KMS-11 (cell line): Measurements from ENCODE around the gene PCCB.
"Not testable (repeated sequence)": the region's sequence is repeated elsewhere in the genome, so short reads cannot be mapped to it uniquely, and the experiment has no call there.

Experiments used
- H2AFZ ChIP-seq: fragments of 200-600 bp; sonication (generic); 2 replicates; pipeline ENCODE4 v1.6.1; 2016; ENCODE audit warnings: antibody characterized with exemption, mixed run types, low read depth
- H3K27ac ChIP-seq: fragments of 200-600 bp; sonication (generic); 2 replicates; pipeline ENCODE4 v1.6.1; 2016; ENCODE audit warnings: mild to moderate bottlenecking, mixed run types
- H3K27me3 ChIP-seq: fragments of 200-600 bp; sonication (generic); 2 replicates; pipeline ENCODE4 v1.6.1; 2017; ENCODE audit warnings: mild to moderate bottlenecking, low read depth, mixed run types, moderate library complexity; ENCODE audit not compliant: insufficient read depth
- H3K36me3 ChIP-seq: fragments of 200-600 bp; sonication (generic); 2 replicates; pipeline ENCODE4 v1.6.1; 2017; ENCODE audit warnings: mild to moderate bottlenecking, mixed run types; ENCODE audit not compliant: insufficient read depth
- H3K4me1 ChIP-seq: fragments of 200-600 bp; sonication (generic); 2 replicates; pipeline ENCODE4 v1.6.1; 2016; ENCODE audit warnings: mild to moderate bottlenecking, low read depth, mixed run types; ENCODE audit not compliant: poor library complexity, severe bottlenecking
- H3K4me2 ChIP-seq: fragments of 200-600 bp; sonication (generic); 2 replicates; pipeline ENCODE4 v1.7.0; 2016; ENCODE audit warnings: mild to moderate bottlenecking, mixed run types
- H3K4me3 ChIP-seq: fragments of 200-600 bp; sonication (generic); IDR thresholded peaks from 2 replicates; pipeline ENCODE4 v1.6.1; 2017; ENCODE audit warnings: low read depth, low read length, mixed read lengths; ENCODE audit not compliant: insufficient read depth
- H3K79me2 ChIP-seq: fragments of 200-600 bp; sonication (generic); 2 replicates; pipeline ENCODE4 v1.6.1; 2016; ENCODE audit warnings: low read depth, mixed run types; ENCODE audit not compliant: insufficient read depth
- H3K9ac ChIP-seq: fragments of 200-600 bp; sonication (generic); 2 replicates; pipeline ENCODE4 v1.6.1; 2016; ENCODE audit warnings: mild to moderate bottlenecking, mixed run types
- H4K20me1 ChIP-seq: fragments of 200-600 bp; sonication (generic); 2 replicates; pipeline ENCODE4 v1.6.1; 2016; ENCODE audit warnings: mild to moderate bottlenecking, mixed run types; ENCODE audit not compliant: insufficient read depth
- TF ChIP-seq, protein P1 (sequence below): fragments of 200-600 bp; sonication (generic); conservative IDR thresholded peaks from 2 replicates; pipeline ENCODE4 v1.6.1; 2017; ENCODE audit warnings: low read depth, mild to moderate bottlenecking, antibody characterized with exemption, low read length, moderate library complexity, mixed read lengths

Gene PCCB

DNA sequence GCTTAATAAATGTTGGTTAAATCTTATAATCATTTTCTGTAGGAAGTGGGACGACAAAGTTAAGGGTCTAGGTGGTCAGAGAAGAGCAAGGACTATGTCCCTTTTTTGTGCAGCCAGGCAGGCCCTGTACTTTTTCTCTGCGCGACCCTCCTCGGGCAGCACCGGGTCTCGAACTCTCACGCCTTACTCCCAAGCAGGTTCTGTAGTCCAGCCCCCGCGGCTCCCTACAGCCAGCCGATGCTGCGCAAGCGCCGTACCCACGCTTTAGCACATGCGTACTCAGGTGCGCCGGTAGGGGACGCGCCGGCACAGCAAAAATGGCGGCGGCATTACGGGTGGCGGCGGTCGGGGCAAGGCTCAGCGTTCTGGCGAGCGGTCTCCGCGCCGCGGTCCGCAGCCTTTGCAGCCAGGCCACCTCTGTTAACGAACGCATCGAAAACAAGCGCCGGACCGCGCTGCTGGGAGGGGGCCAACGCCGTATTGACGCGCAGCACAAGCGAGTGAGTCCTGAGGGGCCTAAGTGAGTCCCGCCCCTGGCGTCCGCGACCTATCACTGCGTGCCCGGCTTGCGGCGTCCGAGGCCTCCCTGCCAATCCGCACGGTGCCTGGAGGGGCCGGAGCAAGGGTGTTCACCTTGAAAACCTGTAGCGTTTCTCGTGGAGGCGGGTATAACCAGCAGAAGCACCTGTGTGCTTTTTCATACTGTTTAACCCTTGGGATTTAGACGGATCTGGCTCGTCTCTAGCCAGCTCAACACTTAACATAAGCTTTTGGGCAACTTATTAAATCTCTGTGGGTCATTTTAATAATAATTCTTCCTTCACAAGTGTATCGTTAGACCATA lies at the start of gene PCCB:
Gene PCCB (plus strand): TSS at position 282 of the 844 bp plus-strand sequence. CDS start 36 bp downstream, at position 318.
- Histone ChIP-seq H3K9ac (peak within 1 kb of the TSS; percentile 84), H3K4me2 (peak within 1 kb of the TSS; percentile 91), H3K36me3 (no peaks in the 10 kb centered on the region), H4K20me1 (no peaks in the 10 kb centered on the region), H3K27me3 (no peaks in the 10 kb centered on the region), H2AFZ (peak within 1 kb of the TSS; percentile 82), H3K79me2 (peaks cover 34% of the 10 kb centered on the region), H3K27ac (peak within 1 kb of the TSS; percentile 96), H3K4me3 (peak within 1 kb of the TSS; percentile 84), H3K4me1 (peaks cover 29% of the 10 kb centered on the region)
- TF ChIP-seq, protein P1, sequence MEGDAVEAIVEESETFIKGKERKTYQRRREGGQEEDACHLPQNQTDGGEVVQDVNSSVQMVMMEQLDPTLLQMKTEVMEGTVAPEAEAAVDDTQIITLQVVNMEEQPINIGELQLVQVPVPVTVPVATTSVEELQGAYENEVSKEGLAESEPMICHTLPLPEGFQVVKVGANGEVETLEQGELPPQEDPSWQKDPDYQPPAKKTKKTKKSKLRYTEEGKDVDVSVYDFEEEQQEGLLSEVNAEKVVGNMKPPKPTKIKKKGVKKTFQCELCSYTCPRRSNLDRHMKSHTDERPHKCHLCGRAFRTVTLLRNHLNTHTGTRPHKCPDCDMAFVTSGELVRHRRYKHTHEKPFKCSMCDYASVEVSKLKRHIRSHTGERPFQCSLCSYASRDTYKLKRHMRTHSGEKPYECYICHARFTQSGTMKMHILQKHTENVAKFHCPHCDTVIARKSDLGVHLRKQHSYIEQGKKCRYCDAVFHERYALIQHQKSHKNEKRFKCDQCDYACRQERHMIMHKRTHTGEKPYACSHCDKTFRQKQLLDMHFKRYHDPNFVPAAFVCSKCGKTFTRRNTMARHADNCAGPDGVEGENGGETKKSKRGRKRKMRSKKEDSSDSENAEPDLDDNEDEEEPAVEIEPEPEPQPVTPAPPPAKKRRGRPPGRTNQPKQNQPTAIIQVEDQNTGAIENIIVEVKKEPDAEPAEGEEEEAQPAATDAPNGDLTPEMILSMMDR: peak; percentile 86

DNA sequence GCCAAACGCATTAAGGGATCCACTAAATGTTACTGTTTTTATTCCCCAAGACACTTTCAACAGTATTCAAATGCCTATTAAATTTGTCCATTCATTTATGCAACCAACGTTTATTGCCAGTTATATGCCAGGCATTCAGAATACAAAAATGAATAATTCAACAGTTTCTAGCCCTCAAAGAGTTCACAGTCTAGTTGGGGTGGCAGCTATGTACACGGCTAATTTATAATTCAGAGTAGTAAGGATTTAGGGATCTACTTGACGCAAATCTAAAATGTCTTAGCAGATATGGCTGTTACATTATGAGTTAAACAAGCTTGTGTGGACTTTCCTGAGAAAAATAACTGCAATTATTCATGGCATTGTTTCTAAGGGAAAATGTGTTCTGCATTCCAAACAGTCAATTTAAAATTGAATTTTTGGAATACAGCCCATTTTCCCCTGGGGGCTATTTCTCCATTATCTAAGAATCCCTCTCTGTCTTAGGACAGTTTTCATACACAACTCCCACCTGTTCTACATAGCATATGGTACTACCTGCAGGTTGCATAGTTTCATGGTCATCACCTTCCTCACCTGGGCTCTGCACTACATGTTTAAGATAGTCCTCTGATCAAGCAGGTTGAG lies 42.5 kb upstream of the PCCB start:
- no peak overlapping the region for H3K27ac ChIP-seq
- TF ChIP-seq, protein P1: no peak
- H3K27me3 ChIP-seq: no peaks in the 10 kb centered on the region
- no peak overlapping the region for H3K4me2 ChIP-seq
- H3K36me3 ChIP-seq: no peaks in the 10 kb centered on the region
- H3K4me3 ChIP-seq: no peak overlapping the region
- H3K9ac ChIP-seq: no peak overlapping the region
- H4K20me1 ChIP-seq: no peaks in the 10 kb centered on the region
- no peaks in the 10 kb centered on the region for H3K4me1 ChIP-seq
- no peaks in the 10 kb centered on the region for H3K79me2 ChIP-seq
- H2AFZ ChIP-seq: no peak overlapping the region

DNA sequence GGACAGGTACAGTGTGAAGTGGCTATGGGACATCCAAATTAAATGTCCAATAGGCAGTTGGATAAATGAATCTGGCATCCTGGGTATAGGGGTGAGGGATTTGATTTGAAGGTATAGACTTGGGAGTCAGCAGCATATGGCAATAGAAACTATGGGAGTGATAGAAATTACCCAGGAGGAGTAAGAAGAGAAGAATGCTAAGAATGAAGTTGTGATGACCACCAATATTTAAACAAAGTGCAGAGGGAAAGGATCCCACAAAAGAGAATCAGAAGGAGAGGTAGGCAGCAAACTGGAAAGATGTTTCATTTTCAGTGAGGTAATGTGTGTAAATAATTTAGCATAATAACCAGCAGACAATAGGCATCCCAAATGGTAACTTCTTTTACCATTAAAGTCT lies 40.2 kb upstream of the PCCB start:
- H2AFZ ChIP-seq: no peak overlapping the region
- no peak overlapping the region for H3K27ac ChIP-seq
- no peak overlapping the region for H3K4me3 ChIP-seq
- H3K4me1 ChIP-seq: no peaks in the 10 kb centered on the region
- TF ChIP-seq, protein P1: no peak
- no peaks in the 10 kb centered on the region for H3K79me2 ChIP-seq
- H3K9ac ChIP-seq: no peak overlapping the region
- H3K4me2 ChIP-seq: no peak overlapping the region
- no peaks in the 10 kb centered on the region for H3K27me3 ChIP-seq
- H3K36me3 ChIP-seq: no peaks in the 10 kb centered on the region
- H4K20me1 ChIP-seq: no peaks in the 10 kb centered on the region

- no peak overlapping the region for H2AFZ ChIP-seq
- no peak overlapping the region for H3K4me3 ChIP-seq
- H3K27me3 ChIP-seq: no peaks in the 10 kb centered on the region
- no peaks in the 10 kb centered on the region for H3K4me1 ChIP-seq
- H3K9ac ChIP-seq: no peak overlapping the region
- no peaks in the 10 kb centered on the region for H4K20me1 ChIP-seq
- H3K27ac ChIP-seq: no peak overlapping the region
- TF ChIP-seq, protein P1: no peak
- no peak overlapping the region for H3K4me2 ChIP-seq
- H3K36me3 ChIP-seq: no peaks in the 10 kb centered on the region
- H3K79me2 ChIP-seq: no peaks in the 10 kb centered on the region
Observed at GRCh38 chr3:136211547-136211946, 38.6 kb upstream of the PCCB start.

- H3K4me3 ChIP-seq, H3K27me3 ChIP-seq, H4K20me1 ChIP-seq, H2AFZ ChIP-seq, H3K9ac ChIP-seq, H3K27ac ChIP-seq, H3K4me1 ChIP-seq, H3K79me2 ChIP-seq, H3K4me2 ChIP-seq, H3K36me3 ChIP-seq: not testable (repeated sequence)
Observed at GRCh38 chr3:136222746-136223145, 27.4 kb upstream of the PCCB start.
